Activated CD4-positive, alpha-beta T cell treated with anti-CD3 and anti-CD28 coated beads for 36 hours (primary cell): ENCODE measurements around the gene ADCY2. TPM values are rescaled to one million over a fixed set of nuclear protein-coding genes. Genes with fewer than 3 reads are reported as not detected.
A peak's percentile ranks its signal among the peaks of the same experiment; 100 is the strongest.

Experiments used
- ATAC-seq: fragments of 200-7000 bp; cut with Tn5 transposase; one replicate; pipeline ENCODE4 v1.10.0; 2021; ENCODE audit warnings: mild to moderate bottlenecking, moderate library complexity
- CTCF ChIA-PET: fragments of 350-600 bp; sonication (Branson Sonifier 250); formaldehyde crosslinking; loops from one replicate; lab custom pipeline; 2021; ENCODE audit warnings: antibody characterized with exemption; lab: Charles Lee
- POLR2A ChIA-PET: fragments of 350-600 bp; sonication (Branson Sonifier 250); formaldehyde crosslinking; loops from one replicate; lab custom pipeline; 2021; ENCODE audit warnings: antibody characterized with exemption, inconsistent platforms; lab: Charles Lee
- DNase-seq: peaks from one replicate; pipeline ENCODE4 v3.0.0-alpha.2; 2020
- H3K27ac Mint-ChIP-seq: one replicate; pipeline ENCODE4 v1.8.0; 2021; ENCODE audit warnings: mixed read lengths
- H3K27me3 Mint-ChIP-seq: one replicate; pipeline ENCODE4 v1.8.0; 2021; ENCODE audit warnings: mixed read lengths
- H3K36me3 Mint-ChIP-seq: one replicate; pipeline ENCODE4 v1.8.0; 2021; ENCODE audit warnings: low read depth, mixed read lengths
- H3K4me1 Mint-ChIP-seq: one replicate; pipeline ENCODE4 v1.8.0; 2021; ENCODE audit warnings: mixed read lengths
- H3K4me3 Mint-ChIP-seq: one replicate; pipeline ENCODE4 v1.8.0; 2021; ENCODE audit warnings: mild to moderate bottlenecking, moderate library complexity, mixed read lengths
- H3K9me3 Mint-ChIP-seq: one replicate; pipeline ENCODE4 v1.8.0; 2021; ENCODE audit warnings: low read depth, mixed read lengths
- intact Hi-C, 2 experiments: fragments of 100-400 bp; cut with DNase I in 1 of 2; cut with micrococcal nuclease in 1 of 2; formaldehyde crosslinking; loops; one replicate each; pipeline versions ENCODE4 v1.14.2 to v1.15.1; 2022 to 2024; cut with DNase I, micrococcal nuclease
- total RNA-seq, 2 experiments: library from RNA; stranded (reverse); gene quantifications; one replicate each; pipeline ENCODE4 v1.2.3, GENCODE V29; 2021

Gene ADCY2
- not detected for total RNA-seq

DNA sequence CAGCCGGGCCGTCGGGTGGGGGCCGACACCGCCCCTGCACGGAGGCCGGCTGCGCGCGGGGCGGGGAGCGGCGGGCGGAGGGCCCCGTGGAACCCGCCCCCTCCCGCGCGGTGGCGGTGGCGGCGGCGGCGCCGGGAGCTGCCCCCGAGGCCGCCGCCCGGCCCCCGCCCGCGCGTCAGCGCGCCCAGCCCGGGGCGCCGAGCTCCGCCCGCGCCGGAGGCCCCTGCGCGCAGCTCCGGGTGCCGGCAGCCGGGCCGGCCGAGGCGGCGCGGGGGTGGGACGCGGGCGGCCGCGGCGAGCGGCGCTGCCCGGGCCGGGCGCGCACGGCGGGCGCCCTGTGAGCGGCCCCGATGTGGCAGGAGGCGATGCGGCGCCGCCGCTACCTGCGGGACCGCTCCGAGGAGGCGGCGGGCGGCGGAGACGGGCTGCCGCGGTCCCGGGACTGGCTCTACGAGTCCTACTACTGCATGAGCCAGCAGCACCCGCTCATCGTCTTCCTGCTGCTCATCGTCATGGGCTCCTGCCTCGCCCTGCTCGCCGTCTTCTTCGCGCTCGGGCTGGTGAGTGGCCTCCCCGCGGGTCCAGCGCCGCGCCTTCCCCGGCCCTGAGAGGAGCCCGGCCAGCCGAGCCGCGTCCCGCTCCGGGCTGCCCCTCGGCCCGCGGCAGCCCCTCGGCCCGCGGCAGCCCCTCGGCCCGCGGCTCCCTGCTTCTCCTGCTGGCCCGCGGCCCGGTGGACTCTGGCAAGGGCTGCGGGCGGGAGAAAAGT, at the start of gene ADCY2:
Gene ADCY2 (plus strand): TSS at position 192 of the 766 bp plus-strand sequence. CDS start 159 bp downstream, at position 351.
- Mint-ChIP-seq H3K4me1 (peaks cover 4% of the 10 kb centered on the region), H3K36me3 (no peaks in the 10 kb centered on the region), H3K27ac (no peak within 1 kb of the TSS), H3K4me3 (no peak within 1 kb of the TSS), H3K27me3 (peaks cover 36% of the 10 kb centered on the region), H3K9me3 (no peaks in the 10 kb centered on the region)
- ChIA-PET CTCF (no interaction called here), POLR2A (no interaction called here)
- peak; percentile 26 for DNase-seq
- intact Hi-C loops, result no loop called here
- ATAC-seq, result no peak

DNA sequence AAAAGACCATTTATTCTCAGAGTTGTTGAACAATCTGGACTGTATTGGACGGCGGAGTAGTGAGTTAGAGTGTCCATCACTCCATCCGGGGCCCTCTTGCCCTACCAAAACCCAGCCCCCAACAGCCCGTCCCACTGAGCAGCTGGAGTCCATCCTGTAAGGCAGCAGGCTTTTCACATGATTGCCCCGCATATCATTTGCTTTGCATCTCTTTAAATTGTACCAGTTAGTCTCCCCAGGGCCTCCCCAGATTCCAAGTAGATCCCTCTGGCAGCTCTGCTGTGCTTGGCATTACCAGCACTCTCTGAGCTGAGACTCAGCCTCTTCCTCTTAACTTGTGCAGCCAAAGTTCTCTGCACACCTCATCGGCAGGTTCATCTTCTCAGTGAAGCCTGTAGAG, 48.6 kb upstream of the ADCY2 start:
- intact Hi-C loops, result no loop called here
- ATAC-seq, result no peak

DNA sequence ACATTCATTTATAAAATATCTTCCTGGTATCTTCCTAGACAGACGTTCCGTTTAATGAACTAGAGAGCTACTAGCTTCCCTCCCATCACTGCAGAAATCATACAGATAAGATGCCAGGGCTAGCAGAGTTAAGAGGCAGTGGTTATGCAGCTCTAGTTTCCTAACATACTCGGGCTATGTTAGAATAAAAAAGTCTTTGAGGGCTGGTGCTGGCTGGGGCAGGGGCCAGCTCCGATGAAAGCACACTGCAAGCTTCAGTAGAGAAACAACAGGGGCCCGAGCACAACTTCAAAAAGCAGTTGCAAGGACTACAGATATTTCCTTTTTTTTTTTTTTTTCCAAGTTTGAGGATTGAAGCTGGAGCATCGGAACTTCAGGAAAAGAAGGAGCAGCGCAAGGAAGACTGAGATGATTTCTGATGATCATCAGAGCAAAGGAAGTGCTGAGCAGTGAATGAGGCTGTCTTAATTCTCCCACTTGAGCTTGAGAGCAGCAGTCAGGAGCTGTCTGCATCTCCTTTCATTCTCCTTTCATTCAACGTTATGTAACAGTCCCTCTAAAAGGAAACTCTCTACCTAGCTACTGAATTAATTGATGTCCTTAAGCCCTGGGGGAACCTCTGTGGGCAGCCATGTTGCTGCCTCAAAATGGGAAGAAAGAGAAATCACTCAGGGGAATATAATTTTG, 47.6 kb upstream of the ADCY2 start:
- Mint-ChIP-seq H3K9me3 (peaks cover 2% of the 10 kb centered on the region), H3K36me3 (no peaks in the 10 kb centered on the region), H3K4me3 (no peak overlapping the region), H3K27me3 (no peaks in the 10 kb centered on the region), H3K27ac (no peak overlapping the region), H3K4me1 (no peaks in the 10 kb centered on the region)
- intact Hi-C loops, result no loop called here
- ChIA-PET POLR2A (no interaction called here), CTCF (interaction anchor here (0.7 kb wide), 1 partner anchor 28 kb away, joined by 3 read pairs; no protein-coding TSS in a partner anchor)
- DNase-seq (no peak), ATAC-seq (no peak)

More for the DNA sequence above, 48.6 kb upstream of the ADCY2 start:
- CTCF ChIA-PET, result interaction anchor here (0.7 kb wide), 1 partner anchor 29 kb away, joined by 3 read pairs; no protein-coding TSS in a partner anchor
- peaks cover 3% of the 10 kb centered on the region for H3K9me3 Mint-ChIP-seq
- no peak overlapping the region for H3K4me3 Mint-ChIP-seq
- POLR2A ChIA-PET, result no interaction called here
- DNase-seq, result no peak
- H3K27ac Mint-ChIP-seq, result no peak overlapping the region
- no peaks in the 10 kb centered on the region for H3K4me1 Mint-ChIP-seq
- H3K36me3 Mint-ChIP-seq, result no peaks in the 10 kb centered on the region
- no peaks in the 10 kb centered on the region for H3K27me3 Mint-ChIP-seq

DNA sequence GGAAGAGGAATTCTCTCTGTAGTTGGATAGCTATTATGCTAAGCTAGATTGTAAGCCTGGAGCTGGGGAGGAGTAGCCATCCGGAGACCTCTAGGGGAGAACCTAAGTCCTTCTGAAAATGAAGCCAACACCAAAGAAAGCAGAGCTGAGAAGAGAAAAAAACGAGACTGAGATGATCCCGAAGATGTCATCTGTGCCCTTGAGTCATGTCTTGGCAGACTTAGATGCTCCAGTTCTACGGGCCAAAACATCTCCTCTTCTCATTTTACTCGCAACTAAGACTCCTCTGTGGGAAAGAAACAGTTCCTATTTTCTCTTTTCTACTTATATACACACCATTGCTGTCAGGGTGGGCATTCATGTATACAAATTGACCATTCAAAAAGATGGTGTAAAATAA, 34.3 kb upstream of the ADCY2 start:
- Mint-ChIP-seq H3K27ac (no peak overlapping the region), H3K4me3 (no peak overlapping the region), H3K27me3 (peaks cover 4% of the 10 kb centered on the region), H3K9me3 (no peaks in the 10 kb centered on the region), H3K36me3 (no peaks in the 10 kb centered on the region), H3K4me1 (no peaks in the 10 kb centered on the region)
- ChIA-PET POLR2A (no interaction called here), CTCF (interaction anchor here (0.7 kb wide), 1 partner anchor 26 kb away, joined by 3 read pairs; no protein-coding TSS in a partner anchor)
- no peak for ATAC-seq
- no peak for DNase-seq
- intact Hi-C loops, result no loop called here

DNA sequence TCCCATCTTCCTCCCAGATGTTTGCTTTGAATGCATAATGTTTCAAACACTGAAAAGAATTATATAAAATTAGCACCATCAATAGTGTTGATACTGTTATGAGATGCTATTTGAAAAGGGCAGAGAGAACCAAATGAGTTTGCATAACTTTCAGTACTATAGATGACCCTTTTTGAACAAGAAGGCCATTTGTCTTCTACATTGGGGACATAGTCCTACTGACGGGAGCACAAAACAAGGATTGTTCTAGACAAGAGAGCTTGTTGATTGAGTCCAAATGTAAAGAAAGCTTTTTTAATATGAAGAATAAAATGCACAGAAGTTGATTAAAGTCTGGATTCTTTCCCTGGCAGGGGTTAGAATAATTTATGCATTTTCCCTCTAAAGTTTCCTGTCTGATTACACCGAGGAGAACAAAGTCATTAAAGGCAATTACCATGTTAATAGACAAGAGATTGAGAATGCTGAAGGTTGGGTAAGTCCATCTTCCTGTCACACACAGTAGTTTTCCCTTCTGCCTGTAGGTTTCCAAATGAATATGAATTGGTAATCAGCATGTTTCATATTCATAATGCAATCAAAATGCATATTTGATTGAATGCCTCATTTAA, 32.8 kb upstream of the ADCY2 start:
- peaks cover 3% of the 10 kb centered on the region for H3K9me3 Mint-ChIP-seq
- ChIA-PET POLR2A (no interaction called here), CTCF (no interaction called here)
- ATAC-seq, result no peak
- no peak overlapping the region for H3K4me3 Mint-ChIP-seq
- H3K27me3 Mint-ChIP-seq, result peaks cover 4% of the 10 kb centered on the region
- intact Hi-C loops, result no loop called here
- no peaks in the 10 kb centered on the region for H3K4me1 Mint-ChIP-seq
- H3K27ac Mint-ChIP-seq, result no peak overlapping the region
- no peaks in the 10 kb centered on the region for H3K36me3 Mint-ChIP-seq
- no peak for DNase-seq

DNA sequence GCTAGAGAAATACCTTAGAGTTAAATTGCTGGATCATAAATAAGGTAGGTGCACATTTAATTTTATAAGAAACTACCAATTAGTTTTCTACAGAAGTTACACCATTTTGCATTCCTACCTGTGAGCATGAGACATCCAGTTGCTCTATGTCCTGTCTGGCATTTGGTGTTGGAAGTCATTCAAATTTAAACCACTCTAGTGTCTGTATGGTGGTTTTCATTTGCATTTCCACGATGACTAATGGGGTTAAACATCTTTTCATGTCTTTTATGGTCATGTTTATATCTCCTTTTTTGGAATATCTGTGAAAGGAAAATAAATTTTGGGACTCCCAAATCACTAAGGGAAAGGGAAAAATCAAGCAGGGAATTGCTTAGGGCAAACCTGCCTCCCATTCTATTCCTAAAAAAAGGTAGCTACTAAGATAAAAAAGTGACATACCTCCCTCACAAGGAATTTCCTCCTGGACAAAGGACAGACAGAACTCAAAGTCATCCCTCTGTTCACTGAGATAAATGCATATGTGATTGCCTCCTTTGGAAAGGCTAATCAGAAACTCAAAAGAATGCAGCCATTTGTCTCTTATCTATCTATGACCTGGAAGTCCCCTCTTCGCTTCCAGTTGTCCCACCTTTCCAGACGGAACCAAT, 31.6 kb upstream of the ADCY2 start:
- peaks cover 2% of the 10 kb centered on the region for H3K27me3 Mint-ChIP-seq
- no peak for DNase-seq
- ChIA-PET POLR2A (no interaction called here), CTCF (no interaction called here)
- ATAC-seq, result no peak
- H3K27ac Mint-ChIP-seq, result no peak overlapping the region
- intact Hi-C loops, result no loop called here
- no peaks in the 10 kb centered on the region for H3K36me3 Mint-ChIP-seq
- H3K4me1 Mint-ChIP-seq, result no peaks in the 10 kb centered on the region
- H3K9me3 Mint-ChIP-seq, result peaks cover 3% of the 10 kb centered on the region
- H3K4me3 Mint-ChIP-seq, result no peak overlapping the region

DNA sequence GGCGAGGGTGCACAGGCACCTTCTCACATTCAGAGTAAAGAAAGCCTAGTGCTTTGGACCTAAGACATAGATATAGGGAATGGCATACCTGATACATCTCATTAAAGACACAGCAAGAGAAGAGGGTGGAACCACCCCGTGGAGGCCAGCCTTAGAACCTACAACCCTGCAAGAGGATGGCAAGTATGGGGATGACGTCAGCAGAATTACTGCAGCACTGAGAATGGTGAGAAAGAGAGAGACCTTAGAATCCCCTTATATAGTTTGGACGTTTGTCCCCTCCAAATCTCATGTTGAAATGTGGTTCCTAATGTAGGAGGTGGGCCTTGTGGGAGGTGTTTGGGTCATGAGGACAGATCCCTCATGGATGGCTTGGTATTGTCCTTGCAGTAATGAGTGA, 28.2 kb upstream of the ADCY2 start:
- POLR2A ChIA-PET, result no interaction called here
- no peaks in the 10 kb centered on the region for H3K27me3 Mint-ChIP-seq

DNA sequence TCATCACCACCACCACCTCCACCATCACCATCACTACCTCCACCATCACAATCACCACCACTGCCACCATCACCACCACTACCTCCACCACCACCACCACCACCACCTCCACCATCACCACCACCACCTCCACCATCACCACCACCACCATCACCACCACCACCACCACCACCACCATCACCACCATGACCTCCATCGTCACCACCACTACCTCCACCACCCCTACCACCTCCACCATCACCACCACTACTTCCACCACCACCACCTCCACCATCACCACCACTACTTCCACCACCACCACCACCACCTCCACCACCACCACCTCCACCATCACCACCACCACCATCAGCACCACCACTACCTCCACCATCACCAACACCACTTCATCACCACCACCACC, 23.5 kb upstream of the ADCY2 start:
- CTCF ChIA-PET, result no interaction called here
- Mint-ChIP-seq H3K27ac (no peak overlapping the region), H3K9me3 (peaks cover 6% of the 10 kb centered on the region), H3K27me3 (no peaks in the 10 kb centered on the region), H3K36me3 (no peaks in the 10 kb centered on the region), H3K4me1 (no peaks in the 10 kb centered on the region), H3K4me3 (no peak overlapping the region)
- no peak for DNase-seq
- intact Hi-C loops, result no loop called here
- ATAC-seq, result no peak
- POLR2A ChIA-PET, result no interaction called here

More for the DNA sequence above, 28.2 kb upstream of the ADCY2 start:
- intact Hi-C loops, result no loop called here
- ATAC-seq (no peak), DNase-seq (no peak)
- Mint-ChIP-seq H3K4me1 (no peaks in the 10 kb centered on the region), H3K27ac (no peak overlapping the region), H3K36me3 (no peaks in the 10 kb centered on the region), H3K9me3 (peaks cover 6% of the 10 kb centered on the region), H3K4me3 (no peak overlapping the region)
- CTCF ChIA-PET, result no interaction called here

DNA sequence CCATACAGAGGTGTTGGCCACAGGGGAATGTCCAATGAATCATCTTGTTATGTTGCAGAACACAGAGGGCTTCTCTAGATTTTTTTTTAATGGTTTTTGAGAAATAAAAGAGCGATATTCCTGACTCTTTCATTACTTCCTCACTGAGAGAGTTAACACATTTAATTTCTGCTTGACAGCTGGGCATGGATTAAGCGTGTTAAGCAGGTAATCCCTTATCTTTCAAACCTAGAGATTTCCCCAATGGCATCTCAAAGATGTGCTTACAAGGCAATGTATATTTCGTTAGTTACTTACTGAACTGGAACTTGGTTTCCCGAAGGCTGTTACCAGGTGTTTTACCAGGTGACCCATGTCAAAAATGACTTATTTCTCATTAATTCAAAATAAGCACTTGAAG, 21.8 kb upstream of the ADCY2 start:
- peaks cover 3% of the 10 kb centered on the region for H3K9me3 Mint-ChIP-seq
- no peaks in the 10 kb centered on the region for H3K27me3 Mint-ChIP-seq
- no peaks in the 10 kb centered on the region for H3K36me3 Mint-ChIP-seq
- no peak overlapping the region for H3K4me3 Mint-ChIP-seq
- ATAC-seq (no peak), DNase-seq (no peak)
- no peaks in the 10 kb centered on the region for H3K4me1 Mint-ChIP-seq
- no peak overlapping the region for H3K27ac Mint-ChIP-seq
- POLR2A ChIA-PET, result no interaction called here
- intact Hi-C loops, result no loop called here
- CTCF ChIA-PET, result no interaction called here

DNA sequence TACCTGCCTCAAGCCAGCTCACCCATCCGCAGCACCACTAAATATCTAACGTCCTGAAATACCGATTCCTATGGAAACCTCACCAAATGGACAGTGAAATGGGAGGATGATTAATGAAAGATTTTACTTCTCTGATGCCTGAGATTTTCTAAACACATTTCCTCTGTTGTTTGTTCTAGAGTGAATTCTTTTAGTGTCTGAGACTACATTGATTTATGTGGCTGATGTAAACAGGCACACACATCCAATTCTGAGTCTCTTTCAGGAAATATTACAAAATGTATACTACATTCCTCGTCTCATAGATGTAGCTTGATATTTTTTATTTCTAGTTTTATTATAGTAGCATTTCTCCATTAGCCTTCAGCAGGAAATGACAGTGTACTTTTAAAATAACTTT, 20.5 kb upstream of the ADCY2 start:
- Mint-ChIP-seq H3K27me3 (no peaks in the 10 kb centered on the region), H3K9me3 (peaks cover 2% of the 10 kb centered on the region), H3K4me3 (no peak overlapping the region), H3K27ac (no peak overlapping the region), H3K4me1 (no peaks in the 10 kb centered on the region), H3K36me3 (no peaks in the 10 kb centered on the region)
- no peak for DNase-seq
- intact Hi-C loops, result no loop called here
- no peak for ATAC-seq
- CTCF ChIA-PET, result no interaction called here
- POLR2A ChIA-PET, result no interaction called here

DNA sequence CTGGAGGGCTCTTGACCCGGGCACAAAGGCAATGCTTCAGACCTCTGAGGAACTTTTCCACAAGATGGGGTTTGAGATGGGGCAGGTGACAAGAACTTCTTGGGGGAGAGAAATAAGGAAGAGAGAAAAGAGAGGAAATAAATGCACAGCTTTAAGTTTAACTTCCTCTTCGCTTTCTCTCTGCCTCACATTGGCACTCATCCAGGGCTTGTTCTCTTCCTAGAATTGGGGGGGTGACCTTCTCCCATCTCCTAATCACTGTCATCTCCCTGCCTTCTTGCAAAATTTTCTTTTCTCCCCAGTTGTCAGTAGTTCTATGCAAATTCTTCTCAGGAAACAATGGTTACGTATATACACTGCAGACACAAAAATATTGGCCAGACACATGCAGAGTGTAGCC, 19.1 kb upstream of the ADCY2 start:
- H3K36me3 Mint-ChIP-seq, result no peaks in the 10 kb centered on the region
- no peaks in the 10 kb centered on the region for H3K4me1 Mint-ChIP-seq
- H3K27ac Mint-ChIP-seq, result no peak overlapping the region
- H3K4me3 Mint-ChIP-seq, result no peak overlapping the region
- ATAC-seq (no peak), DNase-seq (no peak)
- intact Hi-C loops, result no loop called here
- peaks cover 3% of the 10 kb centered on the region for H3K27me3 Mint-ChIP-seq
- H3K9me3 Mint-ChIP-seq, result no peaks in the 10 kb centered on the region
- ChIA-PET POLR2A (no interaction called here), CTCF (interaction anchor here (0.6 to 1.0 kb wide), 2 partner anchors 29 to 1764 kb away, joined by 3 read pairs; no protein-coding TSS in a partner anchor)
